Ecto neural progenitor cell (in vitro differentiated cells): ENCODE data around the gene USP20.
"Not testable (repeated sequence)": the region's sequence is repeated elsewhere in the genome, so short reads cannot be mapped to it uniquely, and the experiment has no call there.

Experiments used
- DNase-seq: peaks from one replicate; pipeline ENCODE4 v3.0.0-alpha.2; 2018; ENCODE audit warnings: low spot score

The USP20 gene

GRCh38 chr9:129835128-129835859, at the start of gene USP20, which contains the start of gene C9orf78:
USP20 (plus strand) TSS chr9:129835458; CDS start chr9:129852556, 17,098 bp downstream.
C9orf78 (minus strand) TSS chr9:129835275; CDS start chr9:129835221, 54 bp downstream.
- DNase-seq = peak; percentile 98

- no peak for DNase-seq
Measured at GRCh38 chr9:129785866-129786265, 49.4 kb upstream of the USP20 start.

DNA sequence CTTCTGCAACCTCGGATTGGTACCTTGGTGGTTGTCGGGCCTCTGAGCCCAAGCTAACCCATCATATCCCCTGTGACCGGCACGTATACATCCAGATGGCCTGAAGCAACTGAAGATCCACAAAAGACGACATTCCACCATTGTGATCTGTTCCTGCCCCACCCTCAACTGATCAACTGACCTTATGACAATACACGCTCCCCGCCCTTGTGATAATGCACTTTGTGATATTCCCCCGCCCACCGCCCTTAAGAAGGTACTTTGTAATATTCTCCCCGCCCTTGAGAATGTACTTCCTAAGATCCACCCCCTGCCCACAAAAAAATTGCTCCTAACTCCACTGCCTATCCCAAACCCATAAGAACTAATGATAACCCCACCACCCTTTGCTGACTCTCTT, 48.8 kb upstream of the USP20 start:
- no peak for DNase-seq

DNA sequence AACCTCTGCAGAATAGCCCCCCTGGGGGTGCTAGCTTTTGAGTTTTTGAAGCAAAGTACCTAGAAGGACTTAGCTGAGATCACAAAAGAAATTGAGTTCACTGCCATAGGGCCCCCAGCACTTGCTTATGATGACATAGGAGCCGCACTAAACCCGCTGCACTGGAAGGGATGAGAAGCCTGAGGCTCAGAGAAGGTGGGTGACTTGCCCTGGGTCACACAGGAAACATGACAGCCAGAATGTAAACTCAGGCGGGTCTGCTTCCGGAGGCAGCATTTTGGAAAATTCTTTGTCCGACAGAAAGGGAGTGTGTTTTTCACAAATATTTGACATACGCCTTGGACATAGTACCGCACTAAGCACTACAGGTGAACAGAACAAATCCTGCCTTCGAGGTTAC, 40.7 kb upstream of the USP20 start:
- no peak for DNase-seq

GRCh38 chr9:129796029-129796428, 39.2 kb upstream of the USP20 start:
- DNase-seq = not testable (repeated sequence)

GRCh38 chr9:129798973-129799372, 36.3 kb upstream of the USP20 start:
- no peak for DNase-seq

GRCh38 chr9:129801504-129801903, 33.8 kb upstream of the USP20 start:
- DNase-seq = no peak

DNA sequence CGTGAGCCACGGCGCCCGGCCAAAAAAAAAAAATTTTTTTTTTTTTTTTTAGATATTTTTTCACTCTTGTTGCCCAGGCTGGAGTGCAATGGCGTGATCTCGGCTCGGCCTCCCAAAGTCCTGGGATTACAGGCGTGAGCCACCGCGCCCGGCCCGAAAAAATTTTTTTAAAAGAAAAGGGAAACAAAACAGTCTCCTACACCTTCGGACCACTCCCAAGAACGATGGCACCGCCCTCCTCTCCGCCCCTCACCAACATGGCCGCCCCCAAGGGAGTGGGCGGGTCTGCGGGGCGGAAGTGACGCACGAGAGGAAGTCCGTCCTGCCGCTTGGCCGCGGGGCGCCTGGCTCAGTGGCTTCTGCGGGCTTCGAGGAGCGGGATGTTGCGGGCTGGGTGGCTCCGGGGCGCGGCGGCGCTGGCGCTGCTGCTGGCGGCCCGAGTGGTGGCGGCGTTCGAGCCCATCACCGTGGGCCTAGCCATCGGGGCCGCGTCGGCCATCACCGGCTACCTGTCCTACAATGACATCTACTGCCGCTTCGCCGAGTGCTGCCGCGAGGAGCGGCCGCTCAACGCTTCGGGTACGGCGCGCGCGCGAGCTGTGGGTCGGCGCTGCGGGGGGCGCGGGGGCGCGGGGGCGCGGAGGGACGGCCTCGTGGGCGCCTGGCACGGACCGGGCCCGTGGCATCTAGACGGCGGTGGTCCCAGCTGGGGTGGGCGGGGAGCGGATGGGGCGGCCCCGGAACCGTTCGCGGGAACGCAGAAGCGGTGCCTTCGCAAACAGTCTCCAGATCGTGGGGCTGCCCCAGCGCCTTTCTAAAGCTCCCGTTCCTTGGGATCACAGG, 32.2 kb upstream of the USP20 start, which contains the start of gene TOR1B:
TOR1B (plus strand) TSS at position 352 of the 843 bp plus-strand sequence; CDS start at position 381, 29 bp downstream.
- DNase-seq = peak; percentile 95

- DNase-seq = no peak
Measured at GRCh38 chr9:129803676-129804060, 31.6 kb upstream of the USP20 start.

DNA sequence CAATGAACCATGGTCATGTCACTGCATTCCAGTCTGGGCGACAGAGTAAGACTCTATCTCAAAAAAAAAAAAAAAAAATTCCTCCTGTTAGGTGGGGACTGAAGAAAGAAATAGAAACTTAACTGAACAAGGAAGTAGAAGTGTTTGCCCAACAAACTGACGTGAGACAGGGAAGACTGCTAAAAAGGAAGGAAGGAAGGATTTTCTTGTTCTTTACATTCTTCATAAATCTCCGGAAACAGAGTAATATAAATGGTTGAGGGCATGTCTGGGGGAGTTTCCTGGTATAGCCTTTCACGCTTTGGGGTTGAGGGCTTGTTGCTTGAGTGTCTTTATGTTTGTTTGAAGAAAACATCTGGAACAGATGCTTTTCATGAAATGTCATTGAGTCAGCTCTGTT, 29.2 kb upstream of the USP20 start:
- no peak for DNase-seq

GRCh38 chr9:129809346-129809745, 25.9 kb upstream of the USP20 start:
- DNase-seq = no peak

DNA sequence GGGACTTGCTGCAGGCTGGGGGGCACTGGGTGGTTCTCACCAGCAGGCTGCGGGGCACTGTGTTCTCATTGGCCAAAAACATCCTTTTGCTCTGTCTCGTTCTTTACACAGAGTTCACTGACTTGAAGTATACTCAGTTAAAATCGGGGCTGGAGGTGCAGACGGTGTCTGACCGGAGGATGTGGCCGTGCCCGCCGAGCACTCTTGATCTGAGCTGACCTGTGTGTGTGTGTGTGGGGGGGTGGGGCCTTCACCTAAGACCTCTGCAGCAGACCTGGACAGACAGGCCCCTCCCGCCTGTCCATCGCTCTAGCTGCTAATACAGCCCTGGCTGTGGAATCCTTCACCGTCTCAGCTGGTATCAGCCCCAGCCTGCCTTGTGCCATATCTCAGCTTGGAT, 25.1 kb upstream of the USP20 start:
- no peak for DNase-seq

- DNase-seq = no peak
Measured at GRCh38 chr9:129810788-129811187, 24.5 kb upstream of the USP20 start.

GRCh38 chr9:129811967-129812363, 23.3 kb upstream of the USP20 start:
- DNase-seq = no peak

DNA sequence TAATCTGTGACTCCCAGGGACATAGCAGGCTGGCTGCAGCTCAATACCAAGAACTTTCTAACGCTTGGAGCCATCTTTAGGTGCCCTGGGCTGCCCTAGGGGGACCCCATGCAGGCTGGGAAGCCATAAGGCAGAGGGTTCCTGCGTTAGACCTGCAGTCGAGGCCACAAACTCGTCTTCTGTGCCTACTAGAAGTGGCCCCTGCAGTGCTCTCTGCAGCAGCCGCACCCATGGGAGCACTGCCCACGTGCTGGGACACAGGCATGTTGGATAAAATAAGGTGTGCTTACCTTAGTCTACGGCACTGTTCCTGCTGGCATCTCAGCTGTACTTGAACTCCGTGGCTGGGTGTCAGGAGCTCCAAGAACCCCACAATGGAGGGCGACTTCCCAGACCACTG, 22.9 kb upstream of the USP20 start:
- DNase-seq = no peak

DNA sequence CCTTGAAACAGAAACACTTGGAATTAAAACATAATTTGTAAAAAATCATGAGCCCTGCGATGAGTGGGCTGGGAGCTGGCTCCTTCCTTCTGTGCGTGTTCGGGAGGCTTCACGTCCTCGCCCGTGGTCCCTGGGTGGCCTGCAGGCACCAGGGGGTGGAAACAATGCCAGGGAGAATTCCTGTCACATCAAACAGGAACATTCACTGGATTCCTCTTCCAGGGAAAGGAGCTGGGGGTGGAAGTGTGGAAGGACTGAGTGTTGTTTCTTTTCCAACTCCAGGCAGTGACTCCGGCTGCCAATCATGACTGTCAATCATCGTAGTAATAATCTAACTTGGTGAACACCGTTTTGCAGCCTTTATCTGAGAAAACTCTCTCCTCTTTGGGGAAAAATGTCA, 21.6 kb upstream of the USP20 start:
- DNase-seq = no peak

DNA sequence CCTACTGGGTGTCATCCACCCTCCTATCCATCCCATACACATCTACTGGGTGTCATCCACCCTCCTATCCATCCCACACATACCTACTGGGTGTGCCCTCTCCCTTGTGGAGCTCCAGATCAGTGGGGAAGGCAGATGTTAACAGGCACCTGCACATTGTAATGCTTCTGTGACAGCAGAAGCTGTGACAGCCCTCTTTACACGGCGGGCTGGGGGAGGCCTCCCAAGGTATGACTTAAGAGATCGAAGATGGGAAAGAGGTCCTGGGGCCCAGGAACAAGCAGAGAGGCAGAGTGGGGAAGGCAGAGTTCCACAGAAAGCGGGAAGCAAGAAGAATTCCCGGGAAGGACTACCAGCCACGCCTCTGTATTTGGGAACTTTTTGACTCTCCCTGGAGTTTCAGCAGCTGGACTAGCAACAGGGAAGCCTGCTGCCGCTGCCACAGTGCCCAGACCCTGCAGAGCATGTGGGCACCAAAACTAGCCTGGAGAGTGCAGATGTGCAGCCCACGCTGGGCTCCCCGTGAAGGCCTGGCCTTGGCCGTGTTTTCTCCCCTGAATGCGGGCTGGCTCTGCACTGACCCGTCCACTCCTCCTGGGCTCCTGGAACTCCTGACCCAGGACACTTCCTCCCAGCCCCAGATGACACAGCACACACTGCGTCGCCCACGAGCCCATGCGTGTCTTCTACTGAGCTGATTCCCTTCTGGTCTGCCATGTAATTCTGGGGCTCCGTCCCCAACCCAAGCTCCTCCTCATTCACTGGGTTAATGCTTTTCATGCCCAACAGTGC, 20.6 kb upstream of the USP20 start:
- DNase-seq = no peak

GRCh38 chr9:129815278-129815677, 20.0 kb upstream of the USP20 start:
- DNase-seq = no peak

DNA sequence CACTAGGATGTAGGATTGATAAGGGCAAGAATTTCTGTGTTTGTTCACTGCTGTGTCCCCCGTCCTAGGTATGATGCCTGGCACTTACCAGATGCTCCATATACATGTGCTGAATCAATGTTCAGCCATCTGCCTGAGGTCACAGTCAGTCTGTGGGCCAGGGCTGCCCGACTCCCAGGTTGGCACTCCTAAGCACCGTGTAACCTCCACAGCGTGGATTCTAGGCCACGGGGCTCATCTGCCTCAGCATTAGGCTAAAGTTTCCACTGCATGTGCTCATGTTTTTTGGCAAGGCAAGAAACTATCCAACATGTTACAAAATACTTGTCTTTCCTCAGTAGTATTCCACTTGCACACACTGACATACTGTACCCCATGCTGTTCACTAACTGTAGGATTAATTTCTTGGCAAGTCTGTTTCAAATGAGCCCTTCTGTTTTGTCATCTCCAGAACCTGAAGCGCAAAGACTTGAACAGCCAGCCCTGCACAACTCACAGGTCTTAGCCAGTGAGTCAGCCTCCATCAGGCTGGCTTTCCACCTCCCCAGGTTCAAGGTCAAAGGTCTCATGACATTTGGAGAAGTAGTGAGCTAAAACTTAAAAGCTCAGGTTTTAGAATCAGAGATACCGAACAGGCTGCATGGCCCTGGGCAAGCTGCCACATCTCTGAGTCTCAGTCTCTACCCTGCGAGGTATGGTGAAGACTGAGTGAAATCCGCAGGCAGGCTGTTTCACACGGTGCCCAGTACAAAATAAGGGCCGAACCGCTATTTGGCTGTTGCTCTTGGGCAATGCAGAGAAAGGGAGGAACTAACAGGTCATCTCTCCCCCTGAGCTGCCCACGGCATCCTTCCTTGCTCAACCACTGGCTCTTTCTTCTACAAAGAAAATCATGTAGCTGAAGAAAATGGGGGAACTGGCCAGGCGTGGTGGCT, 18.5 kb upstream of the USP20 start:
- no peak for DNase-seq

GRCh38 chr9:129822898-129823541, 12.2 kb upstream of the USP20 start:
- DNase-seq = peak; percentile 54

DNA sequence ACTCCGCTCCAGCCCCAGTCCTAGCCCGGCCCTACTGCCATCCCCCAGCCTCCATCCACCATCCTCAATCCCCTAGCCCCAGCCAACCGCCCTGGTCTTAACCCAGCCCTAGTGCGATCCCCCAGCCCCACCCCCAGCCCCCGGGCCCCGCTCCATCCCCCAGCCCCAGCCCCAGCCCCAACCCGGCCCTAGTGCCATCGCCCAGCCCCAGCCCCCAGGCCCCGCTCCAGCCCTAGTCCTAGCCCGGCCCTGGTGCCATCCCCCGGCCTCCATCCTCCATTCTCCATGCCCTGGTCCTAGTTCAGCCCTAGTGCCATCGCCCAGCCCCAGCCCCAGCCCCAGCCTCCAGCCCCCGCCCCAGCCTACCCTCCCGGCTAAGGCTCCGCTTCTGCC, 11.7 kb upstream of the USP20 start:
- DNase-seq = no peak
